Measurements from ENCODE around the gene KIF1A. TPM values are rescaled to one million over a fixed set of nuclear protein-coding genes. Genes with fewer than 3 reads are reported as not detected.
"Not testable (repeated sequence)": the region's sequence is repeated elsewhere in the genome, so short reads cannot be mapped to it uniquely, and the experiment has no call there.

The KIF1A gene
- total RNA-seq, 1 donor from 2014 or later, result not detected

DNA sequence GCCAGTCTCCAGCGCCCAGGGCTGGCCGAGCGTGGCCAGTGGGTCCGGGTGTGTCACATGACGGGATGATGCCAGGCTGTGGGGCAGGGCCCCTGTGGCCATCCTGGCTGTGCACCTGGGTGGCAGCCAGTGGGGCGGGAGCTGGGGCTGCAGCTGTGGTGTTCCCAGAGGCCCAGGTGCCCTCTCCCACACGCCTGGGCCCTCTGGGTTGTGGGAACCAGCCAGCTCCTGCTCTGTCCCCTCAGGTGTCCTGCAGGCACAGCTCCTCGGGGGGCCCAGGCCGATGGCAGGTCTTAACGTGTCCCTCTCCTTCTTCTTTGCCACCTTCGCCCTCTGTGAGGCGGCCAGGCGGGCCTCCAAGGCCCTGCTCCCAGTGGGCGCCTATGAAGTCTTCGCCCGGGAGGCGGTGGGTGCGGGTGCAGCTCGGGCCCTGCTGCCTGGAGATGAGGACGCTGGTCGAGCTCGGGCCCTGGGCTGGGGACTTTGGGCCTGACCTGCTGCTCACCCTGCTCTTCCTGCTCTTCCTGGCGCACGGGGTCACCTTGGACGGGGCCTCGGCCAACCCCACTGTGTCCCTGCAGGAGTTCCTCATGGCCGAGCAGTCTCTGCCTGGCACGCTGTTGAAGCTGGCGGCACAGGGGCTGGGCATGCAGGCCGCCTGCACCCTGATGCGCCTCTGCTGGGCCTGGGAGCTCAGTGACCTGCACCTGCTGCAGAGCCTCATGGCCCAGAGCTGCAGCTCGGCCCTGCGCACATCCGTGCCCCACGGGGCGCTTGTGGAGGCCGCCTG is 128.2 kb downstream of the KIF1A start, which contains the start of gene AQP12A:
Gene AQP12A (plus strand): TSS at position 236 of the 790 bp plus-strand sequence. CDS start 48 bp downstream, at position 284.
- H3K27ac Mint-ChIP-seq; H3K27me3 Mint-ChIP-seq; intact Hi-C loops (cut with micrococcal nuclease); H3K4me3 Mint-ChIP-seq; CTCF ChIA-PET; POLR2A ChIA-PET; ATAC-seq (ENCODE audit: low read depth); H3K36me3 Mint-ChIP-seq (ENCODE audit: low read depth); H3K4me1 Mint-ChIP-seq; DNase-seq; H3K9me3 Mint-ChIP-seq: not testable (repeated sequence)

DNA sequence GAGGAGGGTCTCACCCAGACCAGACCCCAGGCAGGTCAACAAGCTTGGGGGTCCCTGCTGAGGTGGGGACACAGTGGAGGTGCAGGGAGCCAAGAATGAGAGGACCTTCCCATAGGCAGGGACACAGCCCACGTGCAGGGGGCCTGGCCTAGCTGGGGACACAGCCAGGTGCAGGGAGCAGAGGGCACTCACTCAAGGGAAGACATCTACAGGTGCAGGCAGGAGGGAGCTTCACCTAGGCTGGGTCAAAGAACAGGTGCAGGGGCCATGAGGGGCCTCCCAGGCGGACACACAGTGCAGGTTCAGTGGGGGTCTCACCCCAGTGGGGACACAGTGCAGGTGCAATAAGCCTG is 129.0 kb downstream of the KIF1A start:
- DNase-seq; CTCF ChIA-PET; H3K9me3 Mint-ChIP-seq; H3K4me3 Mint-ChIP-seq; intact Hi-C loops (cut with micrococcal nuclease); H3K4me1 Mint-ChIP-seq; H3K36me3 Mint-ChIP-seq (ENCODE audit: low read depth); POLR2A ChIA-PET; H3K27ac Mint-ChIP-seq; H3K27me3 Mint-ChIP-seq; ATAC-seq (ENCODE audit: low read depth): not testable (repeated sequence)

DNA sequence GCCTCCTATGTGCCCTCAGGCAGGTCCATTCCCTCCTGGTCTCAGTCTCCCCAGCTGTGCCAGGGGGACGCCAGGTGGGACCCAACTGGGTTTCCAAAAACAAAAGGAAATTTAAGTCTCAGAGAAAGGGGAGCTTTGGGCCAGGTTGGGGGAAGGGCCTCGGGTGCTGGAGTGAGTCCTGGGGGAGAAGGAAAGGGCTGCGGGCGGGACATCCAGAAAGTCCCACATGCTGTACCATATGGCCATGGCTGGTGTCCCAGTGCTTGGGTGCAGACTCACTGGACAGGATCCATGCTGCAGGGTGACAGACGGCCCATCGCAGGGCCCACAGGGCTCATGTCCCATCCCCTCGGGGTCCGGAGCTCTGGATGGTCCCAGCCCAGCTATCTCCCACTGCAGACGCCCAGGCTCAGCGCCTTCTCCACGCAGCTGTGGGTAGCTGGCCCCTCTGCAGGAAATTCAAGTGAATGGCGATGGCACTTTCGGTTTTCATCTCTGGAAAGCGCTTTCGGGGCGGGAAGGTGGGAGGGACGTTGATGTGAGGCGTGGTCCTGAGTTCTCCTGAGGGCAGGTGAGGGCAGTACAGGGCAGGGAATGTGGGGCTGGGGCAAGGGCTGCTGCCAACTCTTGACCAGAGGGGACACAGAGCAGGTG is 129.5 kb downstream of the KIF1A start:
- H3K27me3 Mint-ChIP-seq, result not testable (repeated sequence)

DNA sequence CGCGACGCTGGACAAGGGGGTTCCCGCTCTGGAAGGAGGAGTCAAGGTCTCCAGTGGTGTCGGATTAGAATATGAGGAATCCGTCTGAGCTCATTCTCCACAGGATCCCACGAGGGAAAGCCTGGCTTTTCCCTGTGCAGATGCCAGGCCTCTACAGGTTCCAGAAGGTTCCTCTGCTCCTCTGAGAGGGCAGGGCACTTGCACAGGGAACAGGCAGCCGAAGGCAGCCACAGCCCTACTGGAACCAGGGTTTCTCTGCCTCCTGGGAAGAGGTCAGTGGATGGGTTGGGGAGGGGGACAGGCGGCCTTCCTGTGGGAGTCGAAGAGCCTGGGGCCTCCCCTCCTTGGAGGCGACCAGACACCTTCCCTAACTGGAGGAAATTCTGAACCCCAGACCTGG is 130.0 kb downstream of the KIF1A start:
- intact Hi-C loops (cut with micrococcal nuclease), result no loop called here
- Mint-ChIP-seq H3K27me3 (no peaks in the 10 kb centered on the region), H3K4me1 (no peaks in the 10 kb centered on the region), H3K9me3 (no peaks in the 10 kb centered on the region), H3K27ac (no peak overlapping the region), H3K36me3 (ENCODE audit: low read depth) (no peaks in the 10 kb centered on the region), H3K4me3 (no peak overlapping the region)
- ATAC-seq (ENCODE audit: low read depth) (no peak), DNase-seq (no peak)
- TF ChIP-seq, protein P1, sequence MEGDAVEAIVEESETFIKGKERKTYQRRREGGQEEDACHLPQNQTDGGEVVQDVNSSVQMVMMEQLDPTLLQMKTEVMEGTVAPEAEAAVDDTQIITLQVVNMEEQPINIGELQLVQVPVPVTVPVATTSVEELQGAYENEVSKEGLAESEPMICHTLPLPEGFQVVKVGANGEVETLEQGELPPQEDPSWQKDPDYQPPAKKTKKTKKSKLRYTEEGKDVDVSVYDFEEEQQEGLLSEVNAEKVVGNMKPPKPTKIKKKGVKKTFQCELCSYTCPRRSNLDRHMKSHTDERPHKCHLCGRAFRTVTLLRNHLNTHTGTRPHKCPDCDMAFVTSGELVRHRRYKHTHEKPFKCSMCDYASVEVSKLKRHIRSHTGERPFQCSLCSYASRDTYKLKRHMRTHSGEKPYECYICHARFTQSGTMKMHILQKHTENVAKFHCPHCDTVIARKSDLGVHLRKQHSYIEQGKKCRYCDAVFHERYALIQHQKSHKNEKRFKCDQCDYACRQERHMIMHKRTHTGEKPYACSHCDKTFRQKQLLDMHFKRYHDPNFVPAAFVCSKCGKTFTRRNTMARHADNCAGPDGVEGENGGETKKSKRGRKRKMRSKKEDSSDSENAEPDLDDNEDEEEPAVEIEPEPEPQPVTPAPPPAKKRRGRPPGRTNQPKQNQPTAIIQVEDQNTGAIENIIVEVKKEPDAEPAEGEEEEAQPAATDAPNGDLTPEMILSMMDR (IDR thresholded peaks at IDR 0.05), result no peak
- POLR2A ChIA-PET, result no interaction called here
- CTCF ChIA-PET, result no interaction called here

More for the DNA sequence above, 129.5 kb downstream of the KIF1A start:
- intact Hi-C loops (cut with micrococcal nuclease); H3K9me3 Mint-ChIP-seq; DNase-seq; POLR2A ChIA-PET; H3K4me1 Mint-ChIP-seq; H3K27ac Mint-ChIP-seq; H3K4me3 Mint-ChIP-seq; CTCF ChIA-PET; ATAC-seq (ENCODE audit: low read depth); H3K36me3 Mint-ChIP-seq (ENCODE audit: low read depth): not testable (repeated sequence)

DNA sequence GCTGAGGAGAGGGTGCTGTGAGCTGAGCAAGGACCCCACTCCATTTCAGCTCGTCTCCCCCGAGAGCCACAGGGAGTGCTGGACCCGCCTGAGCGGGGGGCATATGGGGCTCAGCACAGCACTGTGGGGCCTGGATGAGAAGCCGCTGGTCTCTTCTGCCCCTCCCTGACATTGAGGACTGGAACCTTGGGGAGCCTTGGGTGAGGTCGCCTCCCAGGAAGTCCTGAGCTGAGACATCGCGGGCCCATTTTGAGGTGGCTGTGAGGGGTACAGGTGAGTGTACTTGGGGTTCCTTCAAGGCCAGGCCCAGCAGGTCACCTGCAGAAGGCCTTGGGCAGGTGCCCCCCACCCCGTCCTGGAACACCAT is 131.5 kb downstream of the KIF1A start:
- no peaks in the 10 kb centered on the region for H3K9me3 Mint-ChIP-seq
- no peak overlapping the region for H3K27ac Mint-ChIP-seq
- TF ChIP-seq, protein P1 (IDR thresholded peaks at IDR 0.05), result no peak
- H3K27me3 Mint-ChIP-seq, result peaks cover 5% of the 10 kb centered on the region
- intact Hi-C loops (cut with micrococcal nuclease), result no loop called here
- ChIA-PET POLR2A (no interaction called here), CTCF (no interaction called here)
- ATAC-seq (ENCODE audit: low read depth) (no peak), DNase-seq (no peak)
- H3K36me3 Mint-ChIP-seq (ENCODE audit: low read depth), result no peaks in the 10 kb centered on the region
- H3K4me3 Mint-ChIP-seq, result no peak overlapping the region
- H3K4me1 Mint-ChIP-seq, result peaks cover 6% of the 10 kb centered on the region

DNA sequence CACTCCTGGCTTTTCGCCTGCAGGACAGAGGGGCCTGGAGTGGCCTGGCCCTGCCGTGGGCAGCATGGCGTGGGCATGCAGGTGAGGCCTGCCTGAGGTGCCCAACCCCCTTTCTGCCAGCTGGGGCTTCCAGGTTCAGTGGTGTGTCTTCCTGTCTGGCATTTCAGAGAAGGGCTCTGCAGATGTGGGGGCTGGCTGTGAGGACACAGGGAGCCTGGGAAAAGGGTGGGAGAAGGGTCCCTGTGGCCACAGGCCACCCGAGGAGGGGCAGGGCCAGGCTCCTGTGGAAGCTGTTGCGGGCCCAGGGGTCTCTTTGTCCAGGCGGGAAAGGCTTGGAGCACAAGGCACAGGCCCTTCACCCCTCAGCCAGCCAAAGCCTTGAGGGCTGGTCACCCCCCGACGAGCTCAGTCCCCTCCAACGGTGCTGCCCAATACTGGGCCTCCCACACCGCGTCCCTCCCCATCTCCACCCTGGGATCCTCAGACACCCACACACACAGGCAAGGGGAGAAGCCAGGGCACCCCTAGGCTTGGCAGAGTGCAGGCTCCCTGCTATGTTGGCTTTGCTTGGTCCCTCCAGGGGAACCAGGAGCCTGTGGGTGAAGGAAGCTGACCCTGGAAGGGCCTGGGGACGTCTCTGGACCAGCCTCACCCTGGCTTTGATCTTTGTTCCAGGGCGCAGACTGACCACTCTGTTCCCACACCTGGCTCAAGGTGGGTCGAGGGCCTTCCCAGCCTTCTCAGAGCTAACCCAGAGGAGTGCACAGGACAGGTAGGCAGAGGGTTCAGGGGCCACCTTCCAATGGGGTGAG is 132.1 kb downstream of the KIF1A start:
- no peaks in the 10 kb centered on the region for H3K36me3 Mint-ChIP-seq (ENCODE audit: low read depth)
- H3K4me1 Mint-ChIP-seq, result peaks cover 7% of the 10 kb centered on the region
- H3K27me3 Mint-ChIP-seq, result peaks cover 5% of the 10 kb centered on the region
- H3K9me3 Mint-ChIP-seq, result no peaks in the 10 kb centered on the region
- DNase-seq, result no peak
- no peak overlapping the region for H3K4me3 Mint-ChIP-seq
- CTCF ChIA-PET, result no interaction called here
- no peak overlapping the region for H3K27ac Mint-ChIP-seq
- no peak for ATAC-seq (ENCODE audit: low read depth)
- POLR2A ChIA-PET, result no interaction called here
- TF ChIP-seq, protein P1 (IDR thresholded peaks at IDR 0.05), result no peak
- intact Hi-C loops (cut with micrococcal nuclease), result no loop called here
